B cell (primary cell): ENCODE results near the gene PKNOX2.

Source experiments
- CTCF ChIP-seq: fragments of 200-600 bp; IDR thresholded peaks from one replicate; pipeline ENCODE4 v1.8.0; 2022; ENCODE audit warnings: antibody characterized with exemption, mild to moderate bottlenecking
- EZH2 ChIP-seq: IDR thresholded peaks from 2 replicates; pipeline ENCODE4 v1.6.1; 2012; ENCODE audit warnings: borderline replicate concordance, low read depth, mild to moderate bottlenecking, moderate library complexity, low read length; ENCODE audit not compliant: insufficient read depth, poor library complexity, severe bottlenecking

GRCh38 chr11:125320347-125321076, 156.0 kb downstream of the PKNOX2 start:
- no peak for TF ChIP-seq CTCF
- TF ChIP-seq EZH2: no peak
